NCI-H1105 treated with DMSO at 0.1 percent for 48 hours (cell line): Measurements from ENCODE around the gene OTOGL.
A peak's percentile ranks its signal among the peaks of the same experiment; 100 is the strongest.
"Not testable (repeated sequence)": the region's sequence is repeated elsewhere in the genome, so short reads cannot be mapped to it uniquely, and the experiment has no call there.

Source experiments
- DNase-seq: peaks from one replicate; lab custom pipeline; 2025; lab: John Stamatoyannopoulos, UW

The OTOGL gene

DNA sequence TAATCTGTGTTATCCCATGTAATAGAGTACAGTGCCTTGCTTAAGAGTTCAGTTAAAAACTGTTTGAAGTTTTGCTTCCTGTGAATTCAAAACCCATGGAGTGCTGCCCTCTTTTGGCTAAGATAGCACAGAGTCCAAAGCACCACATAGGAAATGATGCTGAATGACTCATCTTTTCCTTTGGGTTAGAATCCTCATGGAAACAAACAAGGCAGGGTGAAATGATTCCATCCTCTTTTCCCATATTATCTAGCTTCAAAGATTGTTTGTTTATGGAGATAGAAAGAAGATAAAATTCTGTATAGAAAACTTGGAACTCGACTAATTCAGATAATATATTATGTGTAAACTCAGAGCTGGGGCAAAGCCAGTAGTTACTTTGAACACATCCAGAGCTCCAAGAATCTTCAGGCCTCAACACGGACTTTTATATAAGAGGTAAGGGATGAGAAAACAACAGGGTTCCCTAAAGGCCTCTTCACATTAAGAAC, 87.4 kb downstream of the OTOGL start:
- peak; percentile 57 for DNase-seq

DNA sequence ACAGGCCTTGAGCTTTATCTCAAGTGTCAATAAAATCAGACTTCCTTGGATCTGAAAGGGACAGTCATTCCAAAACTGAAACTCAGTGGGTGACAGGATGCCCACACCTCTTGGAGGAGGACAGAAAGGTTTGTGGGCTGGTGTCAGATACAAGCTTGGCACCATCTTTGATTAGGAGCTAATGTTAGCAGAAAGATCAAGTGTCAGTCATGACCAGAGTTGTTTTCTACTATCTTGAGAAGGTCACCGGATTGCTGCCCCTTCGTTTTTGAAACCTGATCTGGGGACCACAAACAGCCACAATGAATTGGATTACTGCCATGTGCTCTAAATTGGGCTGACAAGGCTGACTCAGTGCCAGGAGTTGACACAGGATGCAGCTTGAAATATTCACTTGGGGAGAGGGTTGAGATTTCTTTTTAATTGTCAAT, 88.3 kb downstream of the OTOGL start:
- peak; percentile 89 for DNase-seq

DNA sequence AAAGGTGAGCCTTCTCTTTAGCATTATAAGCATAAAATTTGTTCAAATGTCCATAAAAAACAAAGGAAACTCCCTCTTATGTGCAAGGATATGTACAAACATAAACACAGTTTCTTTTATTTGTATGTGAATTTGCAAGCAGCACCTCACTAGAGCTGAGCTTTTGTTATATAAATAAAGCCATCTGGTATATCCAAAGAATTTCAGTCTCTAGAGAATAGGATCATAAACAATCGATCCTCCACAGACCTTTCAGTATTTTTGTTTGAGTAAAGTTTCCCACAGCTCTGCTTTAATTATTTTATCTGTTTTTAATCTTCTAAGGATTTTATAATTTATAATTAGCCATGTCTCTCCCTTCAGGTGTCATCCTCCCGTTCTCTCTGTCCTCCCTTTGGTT, 89.2 kb downstream of the OTOGL start:
- no peak for DNase-seq

DNA sequence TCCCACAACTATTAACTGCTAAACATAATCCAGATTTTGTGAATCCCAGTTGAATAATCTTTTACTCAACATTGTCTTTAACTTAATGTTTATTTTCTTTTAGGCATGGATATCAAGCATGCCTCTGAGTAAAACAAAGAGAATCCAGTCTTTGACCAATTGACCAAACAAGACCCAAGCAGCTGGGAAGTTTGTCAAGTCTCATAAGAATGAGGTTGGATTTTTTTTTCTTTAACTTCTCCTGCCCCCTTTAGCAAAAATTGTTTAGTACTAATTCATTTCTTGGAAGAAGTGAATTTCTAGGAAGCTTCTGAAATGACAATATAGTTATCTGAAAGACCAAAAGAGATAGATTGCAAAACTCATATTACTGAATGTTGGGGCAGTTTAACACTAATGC, 89.9 kb downstream of the OTOGL start:
- DNase-seq, result no peak

DNA sequence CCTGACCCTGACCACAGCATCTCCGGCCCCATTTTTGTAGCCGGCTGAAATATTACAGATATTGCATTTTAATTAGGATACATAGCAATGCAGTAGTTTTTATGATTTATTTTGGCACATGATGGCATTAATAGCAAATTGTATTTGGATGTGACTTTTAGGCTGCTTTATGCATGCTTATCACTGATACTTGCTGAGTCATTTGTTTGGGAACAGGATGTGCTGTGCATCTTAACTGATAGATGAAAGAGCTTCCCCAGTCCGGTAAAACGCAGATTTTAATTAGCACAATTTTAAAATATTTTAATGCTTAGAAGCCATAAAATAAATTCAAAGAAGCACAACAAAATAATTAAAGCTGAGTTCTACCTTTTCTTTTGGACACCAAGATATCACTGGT, 90.7 kb downstream of the OTOGL start:
- no peak for DNase-seq

DNA sequence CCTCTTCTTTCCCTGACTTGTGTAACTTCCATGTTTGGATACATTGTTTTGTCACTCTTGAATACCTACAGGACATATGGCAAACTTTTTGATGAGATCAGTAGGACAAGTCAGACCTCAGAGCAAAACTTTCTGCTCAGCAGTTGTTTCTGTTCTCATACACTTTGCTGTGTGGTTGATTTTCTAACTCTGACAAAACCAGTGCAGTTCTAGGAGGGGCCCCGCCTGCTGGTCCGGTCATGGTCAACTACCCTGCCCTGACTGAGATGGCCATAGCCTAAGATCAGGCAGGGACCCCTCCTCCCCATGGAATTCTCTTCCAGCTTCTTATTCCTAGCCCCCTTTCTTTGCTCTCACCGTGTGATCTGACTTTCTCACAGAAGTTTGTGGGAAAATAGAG, 92.8 kb downstream of the OTOGL start:
- no peak for DNase-seq

DNA sequence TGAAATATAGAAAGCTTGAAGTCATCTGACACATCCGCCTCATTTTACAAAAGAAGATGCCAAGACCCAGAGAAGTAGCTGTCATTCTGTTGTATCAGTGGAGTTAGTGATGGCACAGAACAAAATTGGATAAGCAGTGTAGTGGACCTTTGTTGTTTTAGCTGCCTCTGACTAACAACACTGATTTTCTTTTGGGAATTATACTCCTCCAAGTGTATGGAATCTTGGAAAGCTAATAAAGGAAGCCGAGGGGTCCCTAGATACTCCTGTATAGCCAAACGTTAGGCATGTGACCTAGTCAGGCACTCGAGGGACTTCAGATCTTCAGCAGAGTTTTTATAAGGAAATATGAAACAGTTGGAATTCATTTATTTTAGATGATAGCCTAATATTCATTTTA, 94.5 kb downstream of the OTOGL start:
- DNase-seq, result no peak

DNA sequence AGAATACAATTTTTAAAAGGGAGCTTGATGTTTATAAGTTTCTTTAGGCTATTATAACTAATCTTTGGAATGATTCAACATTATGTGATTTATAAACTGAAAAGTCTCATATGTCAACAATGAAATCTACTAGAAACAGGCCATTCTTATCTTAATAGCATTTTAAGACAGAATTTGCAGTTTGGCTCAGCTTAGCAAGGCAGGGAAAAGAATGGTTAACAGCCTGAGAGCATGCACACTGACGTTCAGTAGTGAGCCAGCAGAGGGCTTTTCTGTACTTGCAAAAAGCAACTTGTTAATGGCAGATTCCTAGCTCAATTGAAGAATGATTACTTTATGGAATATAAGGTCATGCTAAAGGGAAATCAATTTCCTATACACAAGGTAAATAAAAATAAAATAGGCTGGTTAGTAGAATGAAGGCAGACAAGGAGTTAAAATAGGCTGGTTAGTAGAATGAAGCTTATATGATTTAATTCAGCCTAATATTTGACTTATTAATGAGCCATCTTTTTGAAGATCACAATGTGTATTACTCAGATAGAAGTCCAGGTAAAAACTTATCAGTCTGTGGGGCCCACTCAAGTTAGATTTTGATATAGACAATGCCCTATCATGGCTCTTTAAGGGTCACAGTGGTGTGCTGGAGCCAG, 95.9 kb downstream of the OTOGL start:
- DNase-seq, result peak; percentile 47

DNA sequence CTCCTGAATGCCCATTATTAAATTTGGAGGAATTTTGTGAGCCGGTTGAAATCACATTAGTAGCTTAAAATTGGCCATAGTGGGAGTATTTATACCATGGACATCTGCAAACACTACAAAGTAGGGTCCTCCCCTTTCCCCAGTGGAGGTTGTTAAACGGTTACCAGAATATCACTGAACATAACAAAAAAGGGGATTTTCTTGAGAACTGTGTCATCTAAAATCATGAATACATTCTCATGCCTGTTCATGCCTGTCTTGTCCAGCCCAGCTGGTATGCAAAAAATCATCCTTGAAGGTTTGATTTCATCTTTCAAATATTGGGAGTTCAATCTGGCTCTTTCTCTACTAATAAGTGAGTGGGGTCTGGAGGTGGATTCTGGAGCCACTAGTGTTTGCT, 96.4 kb downstream of the OTOGL start:
- no peak for DNase-seq

DNA sequence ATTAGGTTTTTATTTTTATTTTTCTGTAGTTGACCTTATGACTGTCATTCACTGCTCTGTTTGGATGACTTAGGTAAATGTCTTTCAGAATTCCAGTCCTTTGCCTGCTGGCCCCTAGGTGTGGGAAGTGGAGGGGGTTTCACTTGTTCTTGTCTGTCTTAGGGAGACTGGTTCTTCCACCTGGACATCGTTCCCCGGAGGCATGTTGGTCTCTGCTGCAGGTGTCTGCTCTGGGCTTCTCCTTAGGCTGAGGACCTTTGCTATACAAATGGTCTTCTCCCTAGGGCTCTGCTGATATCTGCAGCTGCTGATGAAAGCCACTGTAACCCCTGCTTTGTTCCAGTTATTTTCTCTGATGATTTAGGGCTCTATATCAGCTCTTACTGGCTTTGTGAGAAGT, 97.1 kb downstream of the OTOGL start:
- DNase-seq, result no peak

DNA sequence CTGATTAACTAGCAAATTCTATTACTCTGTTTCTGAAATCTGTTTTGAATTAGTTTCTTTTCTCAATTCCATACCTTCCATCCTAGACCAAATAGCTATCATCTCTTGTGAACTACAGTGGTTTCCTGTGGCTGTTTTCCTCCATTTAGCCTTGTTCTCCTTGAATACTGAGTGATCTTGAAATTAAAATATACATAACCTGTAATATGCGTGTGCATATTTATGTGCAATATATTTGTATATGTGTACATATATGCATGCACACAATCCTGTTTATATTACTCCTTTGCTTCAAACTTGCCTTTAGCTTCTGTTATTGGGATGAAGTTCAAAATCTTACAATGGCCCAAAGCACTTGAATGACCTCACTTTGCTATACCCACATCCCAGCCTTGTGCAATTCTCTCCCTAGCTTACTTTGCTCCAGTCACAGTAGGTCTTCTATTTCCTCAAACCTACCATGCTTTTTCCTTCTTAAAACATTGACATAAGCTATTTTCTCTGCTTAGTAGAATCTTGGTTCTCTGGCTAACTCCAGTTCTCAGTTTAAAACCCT, 99.5 kb downstream of the OTOGL start:
- no peak for DNase-seq

DNA sequence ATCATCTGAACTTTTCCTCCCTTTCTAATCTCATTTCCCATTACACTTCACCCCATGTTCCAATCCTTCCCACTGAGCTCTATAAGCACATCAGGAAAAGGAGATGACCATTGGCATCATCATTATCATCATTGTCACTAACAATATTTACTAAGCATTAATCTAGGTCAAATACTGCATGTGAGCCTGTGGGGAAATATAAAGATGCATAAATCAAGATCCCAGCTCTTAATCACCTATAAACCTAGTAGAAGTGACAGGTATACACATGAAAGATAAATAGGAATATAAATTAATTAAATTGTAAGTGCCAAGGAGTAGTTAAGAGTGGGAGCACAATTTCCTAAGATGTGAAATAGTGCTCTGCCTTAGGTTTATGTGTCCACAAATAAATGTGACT, 100.6 kb downstream of the OTOGL start:
- no peak for DNase-seq

DNA sequence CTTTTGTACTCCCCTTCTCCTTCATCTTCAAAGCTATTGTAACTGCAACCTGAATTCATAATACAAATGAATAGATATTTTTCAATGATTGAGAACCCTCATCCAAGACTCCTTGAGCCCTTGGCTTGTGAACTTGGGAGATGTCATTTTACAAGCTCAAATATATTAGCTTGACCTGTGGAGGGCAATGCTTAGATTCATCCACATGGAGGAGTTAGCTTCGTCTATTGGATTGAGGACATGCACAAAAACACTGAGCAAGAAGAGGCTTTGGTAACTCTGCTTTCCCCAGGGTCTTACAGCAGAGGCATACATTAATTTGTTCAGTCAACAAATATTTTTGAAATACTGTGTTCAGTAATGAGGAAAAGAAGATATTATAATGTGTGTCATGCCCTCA, 101.1 kb downstream of the OTOGL start:
- no peak for DNase-seq

DNA sequence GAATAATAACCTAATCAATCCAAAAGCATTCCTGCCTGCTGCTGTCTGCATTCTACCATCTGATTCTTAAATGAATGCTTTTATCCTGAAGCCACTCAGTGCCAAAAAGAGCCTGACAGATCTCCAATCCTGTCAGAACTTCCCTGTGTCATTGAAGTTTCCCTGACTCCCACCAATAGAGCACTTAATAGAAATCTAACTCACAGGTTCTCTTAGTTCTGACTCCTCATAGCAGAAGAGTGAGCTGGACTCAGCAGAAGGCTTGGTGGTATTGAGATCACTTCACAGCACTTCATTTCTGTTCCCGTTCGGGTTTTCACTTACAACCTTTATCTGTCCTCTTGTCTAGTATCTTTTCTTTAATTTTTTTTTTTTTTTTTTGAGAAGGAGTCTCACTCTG, 102.6 kb downstream of the OTOGL start:
- DNase-seq, result no peak

DNA sequence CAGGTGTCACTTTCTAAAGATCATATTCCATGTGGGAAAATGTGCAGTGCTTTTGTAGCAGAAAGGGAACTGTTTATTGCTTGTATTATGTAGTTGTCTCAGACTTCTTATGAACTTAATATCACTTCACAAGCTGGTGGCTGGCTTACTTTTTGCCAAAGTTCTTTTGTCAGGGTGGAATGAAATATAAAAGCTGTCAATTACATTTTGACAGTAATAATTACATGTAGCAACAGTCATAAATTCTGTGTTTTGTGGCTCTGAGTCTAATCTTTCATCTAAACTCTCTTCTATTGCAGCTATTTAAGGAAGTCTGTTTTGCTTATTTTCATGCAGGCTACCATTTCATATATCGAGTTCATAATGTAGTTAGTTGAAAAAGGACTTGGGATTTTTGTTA, 106.6 kb downstream of the OTOGL start:
- peak; percentile 34 for DNase-seq

DNA sequence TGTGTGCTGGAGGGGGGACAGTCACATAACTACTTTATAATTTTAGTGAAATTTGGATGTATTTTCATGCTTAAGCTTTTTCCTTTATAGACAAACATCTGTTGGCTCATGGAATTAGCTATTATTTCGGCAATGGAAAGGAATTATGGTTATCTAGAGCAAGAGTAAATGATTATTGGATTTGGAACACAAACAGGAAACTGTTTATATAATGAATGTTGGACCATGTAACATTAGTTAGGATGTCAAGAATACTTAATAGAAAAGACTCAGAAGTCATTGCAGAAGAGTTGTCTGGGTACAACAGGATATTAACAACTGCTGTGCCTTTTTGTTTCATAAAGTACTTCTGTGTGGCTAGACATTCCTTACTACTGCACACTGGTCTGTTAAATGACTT, 108.7 kb downstream of the OTOGL start:
- DNase-seq, result no peak

DNA sequence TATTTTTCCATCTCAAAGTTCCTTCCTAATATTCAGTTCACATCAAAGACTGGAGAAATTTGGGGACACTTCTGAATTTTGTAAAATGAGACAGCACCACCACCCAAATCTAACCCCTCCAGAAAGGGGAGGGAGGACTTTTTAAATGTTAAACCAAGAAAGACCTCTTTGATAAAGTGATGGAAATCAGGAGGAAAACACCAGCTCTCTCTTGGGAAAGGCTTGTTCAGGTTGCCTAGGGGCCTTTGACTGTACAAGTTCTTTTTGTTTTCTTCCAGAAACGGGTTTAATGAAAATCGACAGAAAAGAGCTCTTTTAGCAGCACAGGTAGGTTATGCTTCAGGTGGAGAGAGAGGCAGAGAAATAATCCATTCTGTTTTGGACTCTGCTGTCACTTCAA, 112.3 kb downstream of the OTOGL start:
- DNase-seq, result no peak

DNA sequence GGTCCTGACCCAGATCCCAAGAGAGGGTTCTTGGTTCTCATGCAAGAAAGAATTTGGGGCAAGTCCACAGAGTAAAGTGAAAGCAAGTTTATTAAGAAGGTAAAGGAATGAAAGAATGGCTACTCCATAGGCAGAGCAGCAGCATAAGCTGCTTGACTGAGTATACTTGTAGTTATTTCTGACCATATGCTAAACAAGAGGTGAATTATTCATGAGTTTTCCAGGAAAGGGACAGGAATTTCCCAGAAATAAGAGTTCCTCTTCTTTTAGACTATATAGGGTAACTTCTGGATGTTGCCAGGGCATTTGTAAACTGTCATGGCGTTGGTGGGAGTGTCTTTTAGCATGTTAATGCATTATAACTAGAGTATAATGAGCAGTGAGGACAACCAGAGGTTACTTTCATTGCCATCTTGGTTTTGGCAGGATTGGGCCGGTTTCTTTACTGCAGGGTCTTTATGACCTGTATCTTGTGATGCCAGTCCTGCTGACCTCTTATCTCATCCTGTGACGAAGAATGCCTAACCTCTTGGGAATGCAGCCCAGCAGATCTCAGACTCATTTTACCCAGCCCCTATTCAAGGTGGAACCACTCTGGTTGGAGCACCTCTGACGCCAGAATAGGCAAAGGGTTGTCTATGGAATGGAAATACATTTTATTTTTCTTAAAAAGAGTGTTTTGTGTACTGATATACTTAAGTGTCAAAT, 113.8 kb downstream of the OTOGL start:
- no peak for DNase-seq

DNA sequence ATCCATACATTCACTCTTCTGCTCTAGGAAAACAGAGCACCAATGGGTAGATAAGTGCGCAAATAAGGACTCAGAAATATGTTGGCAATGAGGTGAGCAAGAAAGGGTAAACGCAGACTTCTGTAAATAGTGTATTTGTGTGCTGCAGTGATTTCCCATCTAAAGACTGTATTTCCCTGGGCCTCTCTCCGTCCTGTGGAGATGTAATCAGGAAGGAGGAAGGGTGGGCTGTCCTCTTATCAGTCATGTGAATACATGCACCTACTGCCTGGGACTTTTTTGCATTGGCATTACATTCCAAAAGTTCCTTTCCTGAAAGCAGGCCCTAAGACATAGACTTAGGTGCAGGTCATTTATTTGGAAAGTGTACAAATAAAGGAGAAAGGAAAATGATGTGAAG, 114.5 kb downstream of the OTOGL start:
- no peak for DNase-seq

DNA sequence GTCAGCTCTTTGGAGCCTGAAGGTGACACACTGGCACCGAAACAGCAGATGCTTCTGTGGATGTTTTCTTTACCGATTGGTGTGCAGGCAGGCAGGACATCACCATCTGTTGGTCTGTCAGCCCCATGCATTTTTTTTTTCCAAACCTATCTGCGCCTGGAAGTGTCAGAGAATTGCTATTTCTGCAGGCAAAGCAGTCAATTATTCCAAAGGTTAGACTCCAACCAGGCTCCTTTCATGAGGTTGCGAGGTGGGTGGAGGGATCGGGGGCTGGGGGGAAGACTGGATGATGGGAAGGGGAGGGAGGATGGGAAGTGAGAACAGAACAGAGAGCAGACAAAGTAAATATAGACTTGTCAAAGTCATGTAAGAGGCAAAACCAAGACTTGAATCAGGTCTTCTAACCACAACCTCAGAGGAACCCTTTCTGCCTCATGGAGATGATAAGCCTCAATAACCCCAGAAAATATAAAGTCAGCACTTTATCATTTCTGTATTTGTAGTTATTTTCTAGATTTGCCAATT, 117.7 kb downstream of the OTOGL start:
- no peak for DNase-seq

DNA sequence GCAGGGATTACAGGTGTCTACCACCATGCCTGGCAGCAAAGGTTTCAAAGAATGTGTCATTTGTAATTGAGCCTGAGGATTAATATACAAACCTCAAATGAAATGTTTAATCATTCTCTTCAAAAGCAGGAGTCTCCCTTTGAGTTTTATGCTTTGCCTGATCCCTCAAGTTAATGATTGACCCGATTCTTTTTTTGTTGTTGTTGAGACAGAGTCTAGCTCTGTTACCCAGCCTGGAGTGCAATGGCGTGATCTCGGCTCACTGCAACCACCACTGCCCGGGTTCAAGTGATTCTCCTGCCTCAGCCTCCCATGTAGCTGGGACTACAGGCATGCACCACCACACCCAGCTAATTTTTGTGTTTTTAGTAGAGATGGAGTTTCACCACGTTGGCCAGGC, 119.6 kb downstream of the OTOGL start:
- not testable (repeated sequence) for DNase-seq

DNA sequence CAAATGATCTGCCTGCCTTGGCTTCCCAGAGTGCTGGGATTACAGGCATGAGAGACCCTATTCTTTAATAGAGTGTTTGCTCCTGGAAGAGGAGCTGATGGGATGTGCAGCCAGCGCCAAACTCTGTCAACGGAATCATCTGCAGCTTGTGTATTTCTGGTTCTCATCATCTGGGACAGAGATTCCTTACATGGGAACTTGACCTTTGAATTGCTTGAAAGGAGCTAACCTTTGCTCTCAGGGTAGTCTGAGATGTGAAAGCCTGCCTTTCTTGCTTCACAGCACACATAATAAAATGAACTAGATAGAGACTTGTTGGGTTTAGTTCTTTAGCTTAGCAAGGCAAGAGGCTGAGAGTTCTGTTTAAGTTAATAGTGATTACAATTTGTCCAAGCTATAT, 120.0 kb downstream of the OTOGL start:
- DNase-seq, result no peak

DNA sequence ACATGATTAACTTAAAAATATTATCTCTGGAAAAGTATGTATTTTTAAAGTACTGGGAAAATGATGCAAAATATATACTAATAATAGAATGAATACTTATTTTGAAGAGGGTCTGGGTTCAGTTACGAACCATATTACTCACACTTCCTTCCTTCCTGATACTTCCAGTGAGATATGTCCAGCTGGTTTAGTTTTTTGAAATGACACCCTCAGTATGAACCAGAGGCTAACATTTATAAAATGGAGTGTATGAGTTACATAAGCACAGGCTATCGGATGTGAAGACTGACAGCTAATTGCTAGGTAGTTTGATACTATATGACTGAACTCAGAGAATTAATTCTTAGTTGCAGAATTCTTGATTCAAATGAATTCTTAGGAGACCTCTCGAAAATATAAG, 122.9 kb downstream of the OTOGL start:
- DNase-seq, result no peak
